IPS-NIHi7 (cell line): ENCODE measurements around the gene TRIM17.

Experiments used
- DNase-seq: peaks from one replicate; pipeline ENCODE4 v3.0.0; 2012; ENCODE audit warnings: mixed read lengths; ENCODE audit errors: extremely low spot score

The TRIM17 gene

DNA sequence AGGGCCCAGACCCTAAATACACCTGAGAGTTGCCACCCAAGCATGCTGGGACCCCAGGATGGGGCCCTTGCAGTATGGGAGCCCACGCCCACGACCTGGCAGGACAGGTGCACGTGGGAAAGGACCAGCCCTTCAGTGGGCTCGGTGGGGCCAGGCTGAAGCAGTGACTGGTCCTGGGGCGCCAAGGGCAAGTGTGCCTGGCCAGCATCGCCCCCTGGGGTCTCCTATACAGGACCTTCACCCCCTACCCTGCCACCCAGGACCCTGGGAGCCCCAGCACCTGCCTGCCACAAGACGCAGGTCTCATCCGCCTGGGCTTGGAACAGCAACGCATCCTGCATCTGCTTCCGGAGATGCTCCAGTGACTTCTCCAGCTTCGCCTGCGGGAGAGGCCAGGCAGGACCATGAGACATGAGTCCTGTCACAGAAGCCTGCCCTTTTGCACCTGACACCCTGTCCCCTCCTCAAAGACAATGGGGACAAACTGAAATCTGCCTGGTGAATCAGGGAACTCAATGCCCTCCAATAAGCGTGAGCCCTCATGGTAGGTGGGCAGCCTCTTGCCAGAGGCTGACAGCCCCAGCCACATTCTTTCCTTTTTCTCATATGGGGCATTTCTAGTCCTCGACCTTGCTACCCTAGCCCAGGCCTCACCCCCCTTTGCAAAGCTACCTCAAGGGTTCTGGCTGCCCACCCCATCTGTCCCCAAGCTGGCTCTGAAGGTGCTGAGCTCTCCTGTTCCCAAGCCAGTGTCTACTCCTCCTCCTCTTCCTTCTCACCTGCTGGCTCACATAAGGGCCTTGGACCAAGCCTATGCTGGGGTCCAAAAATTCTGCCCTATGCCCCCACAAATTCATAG lies 14.7 kb downstream of the TRIM17 start:
- no peak for DNase-seq

- DNase-seq = no peak
Observed at GRCh38 chr1:228400692-228401454, 15.8 kb downstream of the TRIM17 start.

GRCh38 chr1:228400237-228400651 lies 16.4 kb downstream of the TRIM17 start:
- DNase-seq = no peak

- no peak for DNase-seq
Observed at GRCh38 chr1:228399531-228400236, 17.0 kb downstream of the TRIM17 start.

GRCh38 chr1:228398741-228399461 lies 17.8 kb downstream of the TRIM17 start:
- DNase-seq = no peak

- DNase-seq = no peak
Observed at GRCh38 chr1:228397966-228398365, 18.7 kb downstream of the TRIM17 start.

DNA sequence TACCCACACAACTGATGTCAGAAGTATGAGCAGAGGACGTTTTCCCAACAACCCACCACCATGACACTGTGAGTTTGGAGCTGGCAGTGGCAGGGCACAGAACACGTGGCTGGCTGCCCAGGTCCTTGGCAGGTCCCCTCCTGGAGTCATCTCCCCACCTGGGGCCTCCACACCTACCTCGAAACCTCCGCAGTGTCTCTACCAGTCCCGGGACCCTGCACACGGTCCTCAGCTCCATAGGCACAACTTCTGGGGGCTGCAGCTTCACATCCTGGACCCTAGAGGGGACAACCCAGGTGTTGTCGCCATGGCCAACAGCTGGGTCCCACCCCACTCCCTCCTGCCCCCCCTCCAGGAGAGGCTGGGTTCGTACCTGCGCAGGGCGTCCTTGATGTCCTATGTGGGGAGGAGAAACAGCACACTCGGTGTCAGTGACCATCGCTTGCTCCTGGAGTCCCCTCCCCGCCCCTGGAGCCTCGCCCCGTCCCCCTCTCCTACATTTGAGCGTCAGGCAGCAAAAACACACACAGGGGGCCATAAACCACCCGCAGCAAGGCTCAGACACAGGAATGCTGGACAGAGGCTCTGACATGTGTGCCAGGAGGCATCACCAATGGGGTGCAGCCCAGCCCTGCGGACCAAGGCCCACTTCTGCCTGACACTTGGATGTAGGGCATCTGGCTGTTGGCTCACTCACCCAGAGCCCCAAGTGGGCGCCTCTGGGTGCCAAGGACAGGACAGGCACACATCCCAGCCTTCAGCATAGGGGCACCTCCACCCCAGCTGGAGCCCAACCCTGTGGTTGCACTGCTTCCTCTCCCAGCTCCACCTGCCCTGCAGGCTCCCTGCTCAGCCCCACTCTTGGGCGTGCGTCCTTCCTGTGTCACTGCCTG lies 19.6 kb downstream of the TRIM17 start:
- DNase-seq = no peak

- DNase-seq = no peak
Observed at GRCh38 chr1:228394571-228395394, 21.9 kb downstream of the TRIM17 start.

- DNase-seq = no peak
Observed at GRCh38 chr1:228393811-228394570, 22.7 kb downstream of the TRIM17 start.

DNA sequence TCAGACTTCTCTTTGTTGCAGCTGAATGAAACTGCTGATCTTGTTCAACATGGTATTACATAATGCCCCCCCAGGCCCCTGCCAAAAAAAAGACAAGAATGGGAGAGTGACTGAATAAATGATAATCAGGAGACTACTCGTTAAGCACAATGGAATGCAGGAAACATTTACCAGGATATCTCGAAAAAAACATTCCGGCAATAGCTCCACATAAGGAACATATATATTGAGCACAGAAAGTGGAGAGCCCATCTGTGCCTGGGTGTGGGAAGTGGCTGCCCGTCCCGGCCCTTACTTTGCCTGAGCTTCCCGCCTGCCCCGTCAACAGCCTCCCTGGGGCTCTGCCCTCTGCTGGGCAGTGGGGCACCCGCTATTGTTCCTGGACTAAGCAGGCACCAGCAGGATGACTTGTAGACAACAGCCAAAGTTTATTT lies 23.4 kb downstream of the TRIM17 start:
- DNase-seq = no peak

DNA sequence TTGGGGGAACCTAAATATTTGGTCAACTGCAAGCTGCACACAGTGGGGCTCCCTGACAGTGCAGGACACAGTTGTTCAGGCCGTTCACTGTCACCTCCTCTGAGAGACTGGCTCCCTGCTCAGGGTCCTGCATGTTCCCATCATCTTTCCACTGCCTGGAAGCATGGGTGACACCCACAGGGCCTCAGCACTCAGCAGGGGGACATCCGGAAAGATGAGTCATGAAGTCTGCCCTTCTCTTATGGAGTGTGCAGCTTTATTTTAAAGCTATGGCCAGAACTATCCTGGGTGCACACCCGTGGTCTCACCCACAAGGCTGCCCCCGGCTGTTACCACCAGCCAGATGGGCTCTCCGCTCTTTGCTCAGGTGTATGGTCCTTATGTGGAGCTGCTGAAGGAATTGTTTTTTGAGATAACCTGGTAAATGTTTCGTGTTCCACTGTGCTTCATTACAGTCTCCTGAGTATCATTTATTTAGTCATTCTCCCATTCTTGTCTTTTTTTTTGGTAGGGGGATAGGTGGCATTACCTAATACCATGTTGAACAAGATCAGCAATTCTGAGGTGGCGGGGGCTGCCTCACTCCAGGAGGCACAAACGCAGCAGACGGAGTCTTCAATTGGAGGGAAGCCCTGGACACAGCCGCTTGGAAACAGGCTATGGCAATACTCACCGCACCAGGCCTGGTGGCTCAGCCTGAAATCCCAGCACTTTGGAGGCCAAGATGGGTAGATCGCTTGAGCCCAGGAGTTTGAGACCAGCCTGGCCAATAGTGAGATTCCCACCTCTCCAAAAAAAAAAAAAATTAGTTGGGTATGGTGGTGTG lies 24.3 kb downstream of the TRIM17 start:
- no peak for DNase-seq

DNA sequence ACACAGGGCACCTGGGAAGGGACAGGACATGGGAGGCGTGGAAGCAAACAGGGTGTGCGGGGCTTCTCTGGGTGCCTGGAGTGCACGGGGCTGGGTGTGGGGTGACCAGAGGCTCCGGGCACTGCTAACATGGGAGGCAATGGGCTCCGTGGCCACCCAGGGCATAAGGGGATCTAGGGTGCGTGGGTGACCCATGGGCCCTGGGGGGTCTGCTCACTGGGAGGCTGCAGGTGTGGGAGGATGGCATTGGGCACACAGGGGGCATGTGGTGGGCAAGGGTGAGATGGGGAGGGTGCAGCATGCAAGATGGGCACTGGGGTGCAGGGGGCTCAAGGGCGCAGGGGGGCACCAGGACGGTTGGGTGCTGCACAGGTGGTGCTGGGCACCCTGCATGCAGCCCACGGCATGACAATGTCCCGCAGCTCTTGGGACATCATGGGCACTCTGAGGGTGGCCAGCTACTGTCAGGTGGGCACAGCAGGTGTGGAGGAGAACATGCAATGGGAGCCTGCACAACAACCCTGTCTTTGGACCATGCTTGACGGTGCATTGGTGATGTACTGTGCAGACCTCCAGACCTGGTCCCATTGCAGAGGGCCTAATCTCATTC lies 25.1 kb downstream of the TRIM17 start:
- DNase-seq = no peak

DNA sequence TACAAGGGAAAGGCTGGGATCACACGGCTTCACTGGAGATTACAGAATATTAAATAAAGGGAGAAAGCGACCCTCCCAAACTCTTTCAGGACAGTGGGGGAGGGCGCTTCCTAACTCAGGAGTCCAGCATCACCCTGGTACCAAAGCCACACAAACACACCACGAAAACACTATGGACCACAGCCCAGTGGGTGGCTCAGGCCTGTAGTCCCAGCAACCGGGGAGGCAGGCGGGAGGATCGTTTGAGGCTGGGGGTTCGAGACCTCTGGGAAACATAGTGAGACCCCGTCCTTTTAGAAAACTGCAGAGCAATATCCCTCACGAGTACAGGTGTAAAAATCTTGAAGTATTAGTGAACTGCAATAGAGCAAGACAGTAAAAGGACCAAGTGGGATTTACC lies 26.0 kb downstream of the TRIM17 start:
- DNase-seq = no peak

GRCh38 chr1:228387321-228387720 lies 29.3 kb downstream of the TRIM17 start:
- DNase-seq = no peak

DNA sequence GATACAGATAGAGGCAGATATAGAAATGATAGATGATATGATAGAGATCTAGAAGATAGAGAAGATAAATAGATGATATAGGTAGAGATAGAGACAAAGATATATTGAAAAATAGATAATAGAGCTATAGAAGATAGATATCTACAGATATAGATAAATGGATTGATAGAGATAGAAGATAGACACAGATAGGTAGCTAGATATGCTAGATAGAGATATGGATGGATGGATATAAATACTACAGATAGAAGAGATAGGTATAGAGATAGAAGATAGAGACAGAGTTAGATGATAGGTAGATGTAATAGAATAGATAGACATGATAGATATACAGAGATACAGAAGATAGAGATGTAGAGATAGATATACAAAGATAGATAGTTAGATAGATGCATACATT lies 31.4 kb downstream of the TRIM17 start:
- no peak for DNase-seq

GRCh38 chr1:228383773-228384172 lies 32.9 kb downstream of the TRIM17 start:
- DNase-seq = no peak

GRCh38 chr1:228381356-228381755 lies 35.3 kb downstream of the TRIM17 start:
- DNase-seq = no peak

DNA sequence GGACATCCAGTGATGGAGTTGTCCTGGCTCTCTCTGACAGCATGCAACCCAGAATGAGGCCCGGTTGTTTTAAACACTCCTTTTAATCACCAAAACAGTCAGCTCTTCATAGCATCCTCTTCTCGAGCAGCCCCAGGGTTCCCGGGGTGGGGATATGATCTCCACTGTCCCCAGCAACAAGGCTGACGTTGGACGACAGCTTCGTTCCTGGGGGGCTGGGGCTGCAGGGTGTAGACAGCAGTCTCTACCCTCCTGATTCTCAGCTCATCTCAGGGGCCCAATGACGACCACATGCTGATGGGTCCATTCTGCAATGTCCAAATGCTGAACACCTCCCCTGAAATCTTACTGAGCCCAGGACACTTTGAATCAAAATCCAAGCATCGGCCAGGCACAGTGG lies 37.0 kb downstream of the TRIM17 start:
- DNase-seq = no peak
